ENCODE data around the gene CBARP. TPM values are rescaled to one million over a fixed set of nuclear protein-coding genes. Genes with fewer than 3 reads are reported as not detected.

The CBARP gene
- total and polyA plus RNA-seq, 2 of the 13 experiments (the other 11 are each of a cell fraction or from before 2014, with no cell fraction given), result 1.2 to 1.4 TPM

GRCh38 chr19:1256646-1257474 lies 19.1 kb upstream of the CBARP start (continued):
- TF ChIP-seq HDAC2 (CRISPR knock-in tag; IDR thresholded peaks at IDR 0.05) (no peak), ZFY (CRISPR knock-in tag; IDR thresholded peaks at IDR 0.05) (no peak), NONO (IDR thresholded peaks at IDR 0.05) (no peak), NONO (CRISPR knock-in tag; conservative IDR thresholded peaks at IDR 0.05) (0 out of 2 replicates have a peak, but pooled peaks have one; percentile 25), PAXIP1 (CRISPR knock-in tag; conservative IDR thresholded peaks at IDR 0.05) (no peak), E2F1 (CRISPR knock-in tag; IDR thresholded peaks at IDR 0.05) (no peak), POLR2AphosphoS5 (IDR thresholded peaks at IDR 0.05; ENCODE audit: low read depth, low read length) (peak; percentile 26; the same call in 1 of the 2 replicates), AGO1 (IDR thresholded peaks at IDR 0.05; ENCODE audit: low read depth, low read length, poor library complexity, severe bottlenecking) (peak; percentile 17), ZNF207 (IDR thresholded peaks at IDR 0.05; ENCODE audit: borderline replicate concordance) (no peak), ZNF17 (CRISPR knock-in tag; IDR thresholded peaks at IDR 0.05) (no peak), RBM22 (optimal IDR thresholded peaks at IDR 0.05; ENCODE audit: low read length) (peak; percentile 32), HOXA3 (CRISPR knock-in tag; IDR thresholded peaks at IDR 0.05) (no peak), POLR2AphosphoS2 (IDR thresholded peaks at IDR 0.05; ENCODE audit: low read depth, low read length) (peak; percentile 83; the same call in 1 of the 2 replicates), PAWR (CRISPR knock-in tag; IDR thresholded peaks at IDR 0.05; ENCODE audit: borderline replicate concordance) (no peak), AGO2 (optimal IDR thresholded peaks at IDR 0.05; ENCODE audit: low read depth, low read length) (peak; percentile 99), ZNF224 (CRISPR knock-in tag; IDR thresholded peaks at IDR 0.05) (no peak), ZBTB39 (CRISPR knock-in tag; IDR thresholded peaks at IDR 0.05) (no peak), KLF6 (CRISPR knock-in tag; IDR thresholded peaks at IDR 0.05) (no peak)
- TF ChIP-seq, protein P1, sequence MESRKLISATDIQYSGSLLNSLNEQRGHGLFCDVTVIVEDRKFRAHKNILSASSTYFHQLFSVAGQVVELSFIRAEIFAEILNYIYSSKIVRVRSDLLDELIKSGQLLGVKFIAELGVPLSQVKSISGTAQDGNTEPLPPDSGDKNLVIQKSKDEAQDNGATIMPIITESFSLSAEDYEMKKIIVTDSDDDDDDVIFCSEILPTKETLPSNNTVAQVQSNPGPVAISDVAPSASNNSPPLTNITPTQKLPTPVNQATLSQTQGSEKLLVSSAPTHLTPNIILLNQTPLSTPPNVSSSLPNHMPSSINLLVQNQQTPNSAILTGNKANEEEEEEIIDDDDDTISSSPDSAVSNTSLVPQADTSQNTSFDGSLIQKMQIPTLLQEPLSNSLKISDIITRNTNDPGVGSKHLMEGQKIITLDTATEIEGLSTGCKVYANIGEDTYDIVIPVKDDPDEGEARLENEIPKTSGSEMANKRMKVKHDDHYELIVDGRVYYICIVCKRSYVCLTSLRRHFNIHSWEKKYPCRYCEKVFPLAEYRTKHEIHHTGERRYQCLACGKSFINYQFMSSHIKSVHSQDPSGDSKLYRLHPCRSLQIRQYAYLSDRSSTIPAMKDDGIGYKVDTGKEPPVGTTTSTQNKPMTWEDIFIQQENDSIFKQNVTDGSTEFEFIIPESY (CRISPR knock-in tag; IDR thresholded peaks at IDR 0.05), result peak; percentile 70
